Measurements from ENCODE around the gene DENND1C. TPM values are rescaled to one million over a fixed set of nuclear protein-coding genes. Genes with fewer than 3 reads are reported as not detected.

The DENND1C gene
- total RNA-seq, 1 experiment from 2014 or later: 1.1 TPM

- Histone ChIP-seq H3K27me3 (ENCODE audit: control insufficient read depth, insufficient read depth, low read length) (peaks cover 22% of the 10 kb centered on the region), H3K36me3 (replicated peaks; ENCODE audit: control insufficient read depth, insufficient read depth, low read length) (no peaks in the 10 kb centered on the region; the same call in 1 of the 2 replicates), H3K4me3 (ENCODE audit: insufficient read depth, low read depth, low read length) (peak within 1 kb of the TSS; percentile 72)
- DNase-seq: peak; percentile 96
Measured at GRCh38 chr19:6459262-6460098, 22.1 kb downstream of the DENND1C start, which contains the start of gene SLC25A23. Gene SLC25A23, minus strand, starts transcription at chr19:6459792. Its CDS starts 164 bp downstream, at chr19:6459628.

- Histone ChIP-seq H3K4me3 (ENCODE audit: insufficient read depth, low read depth, low read length) (peak overlapping the region; percentile 72), H3K27me3 (ENCODE audit: control insufficient read depth, insufficient read depth, low read length) (peaks cover 16% of the 10 kb centered on the region), H3K36me3 (replicated peaks; ENCODE audit: control insufficient read depth, insufficient read depth, low read length) (peaks cover 3% of the 10 kb centered on the region)
- no peak for DNase-seq
Measured at GRCh38 chr19:6458695-6459261, 22.8 kb downstream of the DENND1C start.

DNA sequence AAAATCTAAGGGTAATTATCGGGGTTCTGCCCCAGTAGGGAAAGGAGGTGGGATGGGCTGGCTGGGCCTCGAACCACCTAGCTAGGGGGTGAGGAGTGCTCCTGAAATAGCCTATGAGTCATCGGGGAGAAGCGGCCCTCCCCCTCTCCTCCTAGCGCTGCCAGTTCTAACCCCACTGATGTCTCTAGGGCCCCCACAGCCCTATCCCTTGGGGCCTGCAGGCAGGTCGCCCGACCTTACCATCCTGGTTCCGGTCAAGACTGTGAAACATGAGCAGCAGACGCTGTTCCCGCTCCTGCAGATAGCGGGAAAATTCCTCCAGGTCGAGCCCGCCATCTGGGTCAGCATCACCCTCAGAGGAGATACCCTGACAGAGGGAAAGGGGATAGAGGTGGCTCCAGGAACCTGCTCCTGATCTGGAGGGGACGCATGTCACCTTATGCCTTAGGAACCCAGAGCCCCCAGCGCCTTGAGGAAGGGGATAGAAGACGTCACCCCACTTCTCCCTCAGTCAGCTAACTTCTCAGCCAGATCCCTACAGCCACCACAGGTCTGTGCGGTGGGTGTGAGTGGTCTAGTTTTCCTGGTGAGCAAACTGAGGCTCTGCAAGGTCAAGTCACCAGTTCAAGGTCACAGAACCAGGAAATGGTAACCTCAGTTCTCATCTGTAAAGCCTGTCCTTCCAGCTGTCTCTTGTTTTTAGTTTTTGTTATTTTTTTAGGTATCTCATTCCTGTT lies 23.5 kb downstream of the DENND1C start:
- H3K27me3 ChIP-seq (ENCODE audit: control insufficient read depth, insufficient read depth, low read length): peaks cover 16% of the 10 kb centered on the region
- H3K4me3 ChIP-seq (ENCODE audit: insufficient read depth, low read depth, low read length): no peak overlapping the region
- peaks cover 3% of the 10 kb centered on the region for H3K36me3 ChIP-seq (replicated peaks; ENCODE audit: control insufficient read depth, insufficient read depth, low read length)
- no peak for DNase-seq

- Histone ChIP-seq H3K27me3 (ENCODE audit: control insufficient read depth, insufficient read depth, low read length) (peaks cover 10% of the 10 kb centered on the region), H3K36me3 (replicated peaks; ENCODE audit: control insufficient read depth, insufficient read depth, low read length) (peaks cover 3% of the 10 kb centered on the region), H3K4me3 (ENCODE audit: insufficient read depth, low read depth, low read length) (no peak overlapping the region)
- DNase-seq: no peak
Measured at GRCh38 chr19:6455924-6456323, 25.7 kb downstream of the DENND1C start.

DNA sequence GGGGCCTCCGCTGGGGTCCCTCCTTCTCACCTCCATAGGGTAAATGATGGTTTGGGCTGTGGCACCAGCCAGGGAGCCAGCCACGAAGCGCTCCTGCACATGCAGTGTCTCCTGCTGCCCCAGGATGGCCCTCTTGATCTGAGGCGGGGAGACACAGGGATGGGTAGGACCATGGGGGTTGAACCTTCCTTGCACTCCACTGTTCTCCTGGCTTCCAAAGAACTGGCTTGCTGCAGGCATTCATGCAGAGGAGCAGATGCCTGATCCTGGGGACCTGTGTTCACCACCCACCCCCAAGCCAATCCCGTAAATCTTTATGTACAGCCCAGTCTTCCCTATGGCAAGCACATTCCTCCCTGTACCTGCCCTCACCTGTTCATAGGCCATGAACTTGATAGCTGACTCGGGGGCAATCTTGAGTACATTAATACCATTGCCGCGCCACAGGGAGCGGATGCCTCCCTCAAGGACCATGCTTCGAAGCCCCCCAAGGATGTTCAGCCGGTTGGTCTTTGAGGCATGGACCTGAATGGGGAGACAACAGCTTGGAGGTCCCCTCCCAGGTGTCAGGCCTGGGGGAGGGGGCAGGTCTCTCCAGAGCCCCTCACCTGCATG lies 27.5 kb downstream of the DENND1C start:
- no peak overlapping the region for H3K4me3 ChIP-seq (ENCODE audit: insufficient read depth, low read depth, low read length)
- peaks cover 3% of the 10 kb centered on the region for H3K36me3 ChIP-seq (replicated peaks; ENCODE audit: control insufficient read depth, insufficient read depth, low read length)
- peaks cover 7% of the 10 kb centered on the region; the same call in 1 of the 2 replicates for H3K27me3 ChIP-seq (ENCODE audit: control insufficient read depth, insufficient read depth, low read length)
- DNase-seq: peak; percentile 9

- no peaks in the 10 kb centered on the region; the same call in 1 of the 2 replicates for H3K27me3 ChIP-seq (ENCODE audit: control insufficient read depth, insufficient read depth, low read length)
- H3K4me3 ChIP-seq (ENCODE audit: insufficient read depth, low read depth, low read length): no peak overlapping the region
- H3K36me3 ChIP-seq (replicated peaks; ENCODE audit: control insufficient read depth, insufficient read depth, low read length): peaks cover 3% of the 10 kb centered on the region
- DNase-seq: no peak
Measured at GRCh38 chr19:6452899-6453298, 28.7 kb downstream of the DENND1C start.

DNA sequence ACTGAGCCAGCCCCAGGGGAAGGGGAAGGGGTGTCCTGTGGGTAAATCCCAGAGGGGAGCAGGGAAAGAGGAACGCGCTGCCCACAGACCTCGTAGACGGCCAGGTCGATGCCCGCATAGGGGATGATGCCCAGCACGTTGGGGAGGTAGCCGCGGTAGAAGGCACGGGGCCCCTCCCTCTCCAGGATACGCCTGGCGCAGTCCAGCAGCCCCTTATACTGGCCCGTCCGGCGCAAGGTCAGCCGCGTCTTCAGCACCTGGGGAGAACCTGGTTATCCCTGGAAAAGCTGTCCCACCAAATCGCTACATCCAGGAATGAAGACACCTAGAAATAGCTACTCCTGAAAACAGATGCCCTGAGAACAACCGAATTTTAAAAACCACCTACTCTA lies 29.4 kb downstream of the DENND1C start:
- peak; percentile 5 for DNase-seq
- no peaks in the 10 kb centered on the region for H3K27me3 ChIP-seq (ENCODE audit: control insufficient read depth, insufficient read depth, low read length)
- H3K36me3 ChIP-seq (replicated peaks; ENCODE audit: control insufficient read depth, insufficient read depth, low read length): peaks cover 3% of the 10 kb centered on the region
- H3K4me3 ChIP-seq (ENCODE audit: insufficient read depth, low read depth, low read length): no peak overlapping the region

DNA sequence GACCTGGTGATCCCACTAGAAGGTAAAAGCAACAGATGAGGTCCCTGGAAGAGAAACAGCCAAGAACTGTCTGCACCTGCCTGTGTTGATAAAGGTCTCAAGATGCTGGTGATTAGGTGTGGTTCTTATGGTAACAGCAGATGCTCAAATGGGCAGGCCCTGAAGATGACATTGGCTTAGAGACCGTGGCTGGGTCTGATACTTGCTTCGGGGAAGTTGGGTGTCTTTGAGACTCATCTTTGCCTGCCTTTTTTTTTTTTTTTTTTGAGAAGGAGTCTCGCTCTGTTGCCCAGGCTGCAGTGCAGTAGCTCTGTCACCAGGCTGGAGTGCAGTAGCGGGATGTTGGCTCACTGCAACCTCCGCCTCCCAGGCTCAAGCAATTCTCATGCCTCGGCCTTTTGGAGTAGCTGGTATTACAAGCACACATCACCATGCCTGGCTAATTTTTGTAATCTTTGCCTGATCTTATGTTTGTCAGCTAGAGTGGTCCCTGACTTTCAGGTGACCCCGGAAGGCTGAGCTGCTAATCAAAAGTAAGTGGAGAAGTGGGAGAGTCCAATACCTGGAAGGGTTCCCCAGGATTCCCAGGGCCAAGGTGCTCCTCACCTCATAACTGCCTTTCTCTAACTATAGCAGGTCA lies 29.9 kb downstream of the DENND1C start:
- H3K27me3 ChIP-seq (ENCODE audit: control insufficient read depth, insufficient read depth, low read length): no peaks in the 10 kb centered on the region
- peaks cover 3% of the 10 kb centered on the region for H3K36me3 ChIP-seq (replicated peaks; ENCODE audit: control insufficient read depth, insufficient read depth, low read length)
- no peak for DNase-seq
- no peak overlapping the region for H3K4me3 ChIP-seq (ENCODE audit: insufficient read depth, low read depth, low read length)

- no peak overlapping the region for H3K4me3 ChIP-seq (ENCODE audit: insufficient read depth, low read depth, low read length)
- peaks cover 3% of the 10 kb centered on the region for H3K36me3 ChIP-seq (replicated peaks; ENCODE audit: control insufficient read depth, insufficient read depth, low read length)
- no peaks in the 10 kb centered on the region for H3K27me3 ChIP-seq (ENCODE audit: control insufficient read depth, insufficient read depth, low read length)
- no peak for DNase-seq
Measured at GRCh38 chr19:6450166-6450565, 31.4 kb downstream of the DENND1C start.

DNA sequence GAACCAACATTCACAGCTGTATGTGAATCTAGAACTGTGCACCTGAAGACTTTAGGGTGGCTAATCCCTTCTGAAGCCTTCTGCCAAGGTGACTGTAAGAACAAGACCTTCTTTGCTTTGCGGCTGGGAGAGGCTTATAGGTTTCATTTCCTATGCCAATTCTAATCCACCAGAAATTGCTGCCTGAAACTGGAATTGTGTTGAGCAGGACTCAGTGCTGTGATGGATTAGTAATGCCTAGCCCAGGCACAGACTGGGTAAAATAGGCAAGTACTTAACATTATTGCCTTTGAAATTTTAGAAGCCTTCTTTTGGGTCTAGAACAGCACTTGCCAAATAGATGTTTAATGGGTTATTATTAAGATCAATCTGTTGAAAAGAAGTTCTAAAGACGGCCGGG lies 33.5 kb downstream of the DENND1C start:
- no peak overlapping the region for H3K4me3 ChIP-seq (ENCODE audit: insufficient read depth, low read depth, low read length)
- H3K27me3 ChIP-seq (ENCODE audit: control insufficient read depth, insufficient read depth, low read length): no peaks in the 10 kb centered on the region
- no peak for DNase-seq
- no peaks in the 10 kb centered on the region for H3K36me3 ChIP-seq (replicated peaks; ENCODE audit: control insufficient read depth, insufficient read depth, low read length)

DNA sequence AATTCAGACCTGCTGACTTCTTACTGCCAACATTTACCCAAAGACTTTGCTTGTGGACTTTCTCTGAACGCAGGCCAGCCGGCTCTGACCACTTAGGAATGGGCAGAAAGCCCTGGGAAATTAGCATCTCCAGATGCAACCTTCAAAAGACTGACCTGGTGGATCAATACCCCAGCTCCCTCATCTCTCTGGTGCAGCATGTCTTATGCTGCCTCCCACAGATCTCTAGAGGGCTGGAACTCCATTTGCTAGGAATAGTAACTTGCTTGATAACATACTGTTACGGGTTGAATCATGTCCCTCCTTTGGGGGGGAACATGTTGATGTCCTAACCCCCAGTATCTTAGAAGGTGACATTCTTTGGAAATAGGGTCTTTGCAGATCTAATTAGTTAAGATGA lies 35.1 kb downstream of the DENND1C start:
- DNase-seq: no peak
- Histone ChIP-seq H3K4me3 (ENCODE audit: insufficient read depth, low read depth, low read length) (no peak overlapping the region), H3K36me3 (replicated peaks; ENCODE audit: control insufficient read depth, insufficient read depth, low read length) (no peaks in the 10 kb centered on the region), H3K27me3 (ENCODE audit: control insufficient read depth, insufficient read depth, low read length) (no peaks in the 10 kb centered on the region)

DNA sequence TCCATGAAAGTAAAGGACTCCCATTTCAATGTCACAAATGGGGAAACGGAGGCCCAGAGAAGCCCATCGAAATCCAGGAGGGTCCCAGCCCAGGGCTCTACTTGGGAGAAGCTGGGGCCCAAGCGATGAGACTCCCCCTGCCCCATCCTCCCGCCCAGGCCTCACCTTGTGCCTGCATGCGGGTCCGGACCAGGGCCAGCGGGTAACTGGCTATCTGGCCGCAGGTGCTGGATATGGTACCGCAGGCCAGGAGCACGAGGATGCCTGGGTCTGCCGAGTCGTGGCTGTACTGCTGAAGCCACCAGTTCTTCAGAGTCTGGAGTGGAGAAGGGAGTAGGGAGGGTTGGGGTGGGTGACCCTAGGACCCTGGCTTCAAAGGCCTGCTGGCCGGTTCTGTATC lies 37.6 kb downstream of the DENND1C start:
- no peak overlapping the region for H3K4me3 ChIP-seq (ENCODE audit: insufficient read depth, low read depth, low read length)
- H3K36me3 ChIP-seq (replicated peaks; ENCODE audit: control insufficient read depth, insufficient read depth, low read length): no peaks in the 10 kb centered on the region
- DNase-seq: peak; percentile 10
- H3K27me3 ChIP-seq (ENCODE audit: control insufficient read depth, insufficient read depth, low read length): no peaks in the 10 kb centered on the region; the same call in 1 of the 2 replicates

DNA sequence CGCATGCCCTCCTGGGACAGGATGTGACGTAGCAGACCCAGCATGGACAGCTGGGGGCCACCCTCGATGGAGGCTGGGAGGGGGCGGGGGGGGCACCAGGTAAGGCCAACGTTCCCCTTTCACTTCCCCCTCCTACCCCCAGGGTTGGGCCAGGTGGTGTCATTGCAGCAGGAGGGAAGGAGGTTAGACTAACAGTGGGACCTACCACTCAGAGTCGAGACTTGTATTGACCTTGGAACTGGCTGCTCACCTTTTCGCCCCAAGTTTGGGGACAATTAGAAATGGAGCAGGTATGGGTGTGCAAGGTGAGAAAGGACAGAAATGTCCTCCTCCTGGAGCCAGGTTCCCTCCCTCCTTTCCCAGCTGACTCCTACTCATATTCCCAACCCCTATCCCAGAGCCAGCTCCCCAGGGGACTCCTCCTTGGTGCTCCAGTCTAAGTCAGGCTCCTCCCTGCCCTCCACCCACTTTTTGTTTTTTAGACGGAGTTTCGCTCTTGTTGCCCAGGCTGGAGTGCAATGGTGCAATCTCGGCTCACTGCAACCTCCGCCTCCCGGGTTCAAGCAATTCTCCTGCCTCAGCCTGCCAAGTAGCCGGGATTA lies 39.4 kb downstream of the DENND1C start:
- H3K27me3 ChIP-seq (ENCODE audit: control insufficient read depth, insufficient read depth, low read length): no peaks in the 10 kb centered on the region; the same call in 1 of the 2 replicates
- no peak overlapping the region for H3K4me3 ChIP-seq (ENCODE audit: insufficient read depth, low read depth, low read length)
- DNase-seq: peak; percentile 29
- H3K36me3 ChIP-seq (replicated peaks; ENCODE audit: control insufficient read depth, insufficient read depth, low read length): no peaks in the 10 kb centered on the region

- no peaks in the 10 kb centered on the region for H3K36me3 ChIP-seq (replicated peaks; ENCODE audit: control insufficient read depth, insufficient read depth, low read length)
- H3K27me3 ChIP-seq (ENCODE audit: control insufficient read depth, insufficient read depth, low read length): no peaks in the 10 kb centered on the region; the same call in 1 of the 2 replicates
- no peak overlapping the region for H3K4me3 ChIP-seq (ENCODE audit: insufficient read depth, low read depth, low read length)
- no peak for DNase-seq
Measured at GRCh38 chr19:6440905-6441304, 40.7 kb downstream of the DENND1C start.
